Peyer's patch (tissue), 4 donors: ENCODE data around the gene TNS3. TPM values are rescaled to one million over a fixed set of nuclear protein-coding genes. Genes with fewer than 3 reads are reported as not detected.
A peak's percentile ranks its signal among the peaks of the same experiment; 100 is the strongest.

Experiments used
- DNase-seq, 3 donors: peaks; one replicate each; pipeline ENCODE4 v3.0.0-alpha.2; 2017 to 2019
- H3K27ac ChIP-seq, 4 donors: fragments of 200-600 bp; sonication (generic); one replicate each; pipeline ENCODE4 v1.5.1; 2016 to 2019
- H3K27me3 ChIP-seq, 2 donors: fragments of 200-600 bp; sonication (generic); one replicate each; pipeline ENCODE4 v1.5.1; 2019
- H3K36me3 ChIP-seq, 3 donors: fragments of 200-600 bp; sonication (generic); one replicate each; pipeline ENCODE4 v1.5.1; 2016 to 2019
- H3K4me1 ChIP-seq, 4 donors: fragments of 200-600 bp; sonication (generic); one replicate each; pipeline ENCODE4 v1.5.1; 2016 to 2019
- H3K4me3 ChIP-seq, 4 donors: fragments of 200-600 bp; sonication (generic); 1 replicate in 3 of 4; 2 replicates in 1 of 4; pipeline ENCODE4 v1.5.1; 2016 to 2019; ENCODE audit warnings: mild to moderate bottlenecking in 1 of 4
- H3K9me3 ChIP-seq, 4 donors: fragments of 200-600 bp; sonication (generic); one replicate each; pipeline ENCODE4 v1.5.1; 2016 to 2019; ENCODE audit warnings: mild to moderate bottlenecking in 1 of 4
- CTCF ChIP-seq, 6 experiments: fragments of 450-650 bp in 4 of 6; fragments of 200-600 bp in 2 of 6; sonication (generic) in 1 of 6; IDR thresholded peaks; one replicate each; pipeline ENCODE4 v1.5.1; 2017 to 2019; ENCODE audit warnings: antibody characterized with exemption in 6 of 6, mild to moderate bottlenecking in 3 of 6, moderate library complexity in 1 of 6
- POLR2A ChIP-seq, 2 donors: fragments of 450-650 bp; IDR thresholded peaks; one replicate each; pipeline ENCODE4 v1.5.1; 2017; ENCODE audit warnings: antibody characterized with exemption in 2 of 2, mild to moderate bottlenecking in 2 of 2, moderate library complexity in 2 of 2
- total RNA-seq, 4 donors: library from RNA; depleted of rRNA; stranded (reverse); fragments of >200 nt; gene quantifications; one replicate each; pipeline ENCODE4 v1.1.0, GENCODE V29; 2016

The TNS3 gene
- total RNA-seq, 4 donors from 2014 or later, result 79.5 to 157 (median 112) TPM

GRCh38 chr7:47301105-47301477 lies 280.8 kb downstream of the TNS3 start:
- Histone ChIP-seq H3K27ac (no peak overlapping the region), H3K9me3 (no peaks in the 10 kb centered on the region), H3K27me3 (no peaks in the 10 kb centered on the region), H3K4me3 (no peak overlapping the region), H3K4me1 (no peaks in the 10 kb centered on the region), H3K36me3 (peaks cover 0 to 76% (median 0%) of the 10 kb centered on the region in 3 donors)
- DNase-seq, result no peak
- TF ChIP-seq POLR2A (IDR thresholded peaks at IDR 0.05) (no peak), CTCF (IDR thresholded peaks at IDR 0.05) (no peak)

- DNase-seq, result no peak
- no peak overlapping the region for H3K27ac ChIP-seq
- no peaks in the 10 kb centered on the region for H3K4me1 ChIP-seq
- TF ChIP-seq CTCF (IDR thresholded peaks at IDR 0.05), result no peak
- TF ChIP-seq POLR2A (IDR thresholded peaks at IDR 0.05), result no peak
- H3K27me3 ChIP-seq, result no peaks in the 10 kb centered on the region
- no peak overlapping the region for H3K4me3 ChIP-seq
- H3K9me3 ChIP-seq, result no peaks in the 10 kb centered on the region
- H3K36me3 ChIP-seq, result peaks cover 0 to 76% (median 0%) of the 10 kb centered on the region in 3 donors
Observed at GRCh38 chr7:47300472-47301104, 281.3 kb downstream of the TNS3 start.

GRCh38 chr7:47299496-47299895 lies 282.4 kb downstream of the TNS3 start:
- no peaks in the 10 kb centered on the region for H3K27me3 ChIP-seq
- no peaks in the 10 kb centered on the region for H3K9me3 ChIP-seq
- no peak for DNase-seq
- H3K4me3 ChIP-seq, result no peak overlapping the region
- TF ChIP-seq CTCF (IDR thresholded peaks at IDR 0.05) (no peak), POLR2A (IDR thresholded peaks at IDR 0.05) (no peak)
- no peak overlapping the region for H3K27ac ChIP-seq
- peaks cover 0 to 69% (median 0%) of the 10 kb centered on the region in 3 donors for H3K36me3 ChIP-seq
- H3K4me1 ChIP-seq, result no peaks in the 10 kb centered on the region

- peak in 1 of 3 donors; percentile 13 for DNase-seq
- Histone ChIP-seq H3K4me1 (no peaks in the 10 kb centered on the region), H3K36me3 (peaks cover 0 to 61% (median 0%) of the 10 kb centered on the region in 3 donors), H3K27me3 (no peaks in the 10 kb centered on the region), H3K27ac (no peak overlapping the region), H3K9me3 (no peaks in the 10 kb centered on the region), H3K4me3 (no peak overlapping the region)
- no peak for TF ChIP-seq POLR2A (IDR thresholded peaks at IDR 0.05)
- TF ChIP-seq CTCF (IDR thresholded peaks at IDR 0.05), result no peak
Observed at GRCh38 chr7:47298636-47299035, 283.3 kb downstream of the TNS3 start.

GRCh38 chr7:47297120-47297519 lies 284.8 kb downstream of the TNS3 start:
- H3K36me3 ChIP-seq, result peaks cover 0 to 63% (median 0%) of the 10 kb centered on the region in 3 donors

More at GRCh38 chr7:47297120-47297519, 284.8 kb downstream of the TNS3 start:
- H3K27ac ChIP-seq, result no peak overlapping the region
- H3K4me3 ChIP-seq, result no peak overlapping the region
- H3K4me1 ChIP-seq, result no peaks in the 10 kb centered on the region
- peak in 1 of 3 donors; percentile 24 for DNase-seq
- no peaks in the 10 kb centered on the region for H3K9me3 ChIP-seq
- no peaks in the 10 kb centered on the region for H3K27me3 ChIP-seq
- TF ChIP-seq POLR2A (IDR thresholded peaks at IDR 0.05) (no peak), CTCF (IDR thresholded peaks at IDR 0.05) (no peak)
